Endothelial cell of umbilical vein (primary cell): ENCODE data around the gene PIGT.

ENCODE experiments used
- EZH2 ChIP-seq: IDR thresholded peaks from 2 replicates; pipeline ENCODE4 v1.6.1; 2012; ENCODE audit warnings: borderline replicate concordance, low read depth, mild to moderate bottlenecking, moderate library complexity, low read length, inconsistent platforms; ENCODE audit not compliant: severe bottlenecking
- POLR2A ChIP-seq: IDR thresholded peaks from 2 replicates; pipeline ENCODE4 v1.6.1; 2012; ENCODE audit warnings: low read depth, mild to moderate bottlenecking, control low read depth, low read length
- TF ChIP-seq, protein P1 (sequence below), 2 donors: IDR thresholded peaks; 1 replicate in 1 of 2; 2 replicates in 1 of 2; pipeline ENCODE4 v1.5.1; 2011; ENCODE audit warnings: low read length in 2 of 2, mild to moderate bottlenecking in 2 of 2, moderate library complexity in 2 of 2, control low read depth in 1 of 2, inconsistent platforms in 1 of 2, low read depth in 1 of 2; ENCODE audit not compliant: insufficient read depth in 1 of 2; ENCODE audit errors: extremely low read depth in 1 of 2

DNA sequence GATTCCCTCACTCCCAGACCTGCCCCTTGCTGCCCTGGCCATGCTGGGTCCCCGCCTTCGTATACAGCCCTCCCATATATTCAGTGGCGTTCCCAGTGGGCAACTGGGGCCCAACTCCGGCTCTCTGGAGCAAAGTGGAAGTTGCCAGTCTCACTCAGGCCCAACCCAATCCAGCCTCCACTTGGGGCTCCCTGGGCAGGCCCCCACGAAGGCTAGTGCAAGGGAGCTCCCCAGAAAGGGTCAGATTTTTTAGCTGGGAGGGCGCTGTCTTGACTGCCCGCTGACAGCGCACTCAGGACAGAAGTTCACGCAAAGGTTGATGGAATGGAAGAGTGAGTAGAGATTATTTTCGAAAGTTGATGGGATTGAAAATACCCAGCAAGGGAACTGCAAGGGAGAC is 43.7 kb upstream of the PIGT start:
- TF ChIP-seq, protein P1, sequence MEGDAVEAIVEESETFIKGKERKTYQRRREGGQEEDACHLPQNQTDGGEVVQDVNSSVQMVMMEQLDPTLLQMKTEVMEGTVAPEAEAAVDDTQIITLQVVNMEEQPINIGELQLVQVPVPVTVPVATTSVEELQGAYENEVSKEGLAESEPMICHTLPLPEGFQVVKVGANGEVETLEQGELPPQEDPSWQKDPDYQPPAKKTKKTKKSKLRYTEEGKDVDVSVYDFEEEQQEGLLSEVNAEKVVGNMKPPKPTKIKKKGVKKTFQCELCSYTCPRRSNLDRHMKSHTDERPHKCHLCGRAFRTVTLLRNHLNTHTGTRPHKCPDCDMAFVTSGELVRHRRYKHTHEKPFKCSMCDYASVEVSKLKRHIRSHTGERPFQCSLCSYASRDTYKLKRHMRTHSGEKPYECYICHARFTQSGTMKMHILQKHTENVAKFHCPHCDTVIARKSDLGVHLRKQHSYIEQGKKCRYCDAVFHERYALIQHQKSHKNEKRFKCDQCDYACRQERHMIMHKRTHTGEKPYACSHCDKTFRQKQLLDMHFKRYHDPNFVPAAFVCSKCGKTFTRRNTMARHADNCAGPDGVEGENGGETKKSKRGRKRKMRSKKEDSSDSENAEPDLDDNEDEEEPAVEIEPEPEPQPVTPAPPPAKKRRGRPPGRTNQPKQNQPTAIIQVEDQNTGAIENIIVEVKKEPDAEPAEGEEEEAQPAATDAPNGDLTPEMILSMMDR (IDR thresholded peaks at IDR 0.05; ENCODE audit: extremely low read depth in 1 of 2, insufficient read depth in 1 of 2, low read depth in 1 of 2, low read length in 2 of 2), result no peak
- no peak for TF ChIP-seq POLR2A
- no peak for TF ChIP-seq EZH2
